Epithelial cell of esophagus (primary cell): Measurements from ENCODE around the gene MPPED1.

Experiments used
- DNase-seq: peaks from one replicate; pipeline ENCODE4 v3.0.0; 2010; ENCODE audit warnings: low read depth
- H3K4me3 ChIP-seq: 2 replicates; pipeline ENCODE4 v1.5.1; 2011; ENCODE audit warnings: mild to moderate bottlenecking, low read length, control low read depth
- TF ChIP-seq, protein P1 (sequence below): IDR thresholded peaks from 2 replicates; pipeline ENCODE4 v1.5.1; 2011; ENCODE audit warnings: low read depth, mild to moderate bottlenecking, low read length, control low read depth, inconsistent platforms; ENCODE audit not compliant: insufficient read depth; ENCODE audit errors: missing control alignments

MPPED1 gene

DNA sequence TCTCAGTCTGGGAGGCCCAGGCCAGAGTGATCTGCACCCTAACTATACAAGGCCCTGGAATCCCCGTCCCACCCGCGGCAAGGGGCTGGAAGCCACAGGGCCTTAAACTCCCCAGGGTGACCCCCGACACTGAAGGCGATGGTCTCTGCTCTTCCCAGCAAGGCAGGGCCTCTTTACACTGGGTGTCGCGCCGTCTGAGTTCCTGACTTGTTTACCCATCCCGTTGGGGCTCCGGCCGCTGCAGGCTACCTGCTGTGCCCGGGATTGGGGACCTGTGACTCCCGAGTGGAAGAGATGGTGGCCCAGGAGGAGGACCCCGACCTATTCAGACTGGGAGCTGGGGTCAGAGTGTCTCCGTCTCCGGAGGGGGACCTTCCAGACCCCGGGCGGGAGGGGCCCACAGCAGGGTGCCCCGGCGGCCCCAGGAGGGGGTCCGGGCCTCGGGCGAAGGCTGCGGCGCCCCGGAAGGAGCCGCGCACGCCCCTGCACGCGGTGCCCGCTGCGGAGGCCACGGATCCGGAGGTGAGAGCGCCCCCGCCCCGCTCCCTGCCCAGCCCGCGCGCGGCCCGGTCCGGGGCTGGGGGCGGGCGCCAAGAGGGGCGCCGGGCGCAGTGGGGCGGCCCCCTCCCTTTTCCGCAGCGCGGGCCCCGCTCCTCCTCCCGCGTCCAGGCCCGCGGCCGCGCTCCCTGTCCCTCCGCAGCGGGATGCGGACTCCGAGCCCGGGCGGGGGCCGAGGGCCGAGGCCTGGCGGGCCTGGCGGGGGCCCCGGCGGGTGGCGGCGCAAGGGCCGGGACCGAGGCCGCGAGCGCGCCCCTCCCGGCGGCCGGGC, 560 bp upstream of the MPPED1 start:
- TF ChIP-seq, protein P1, sequence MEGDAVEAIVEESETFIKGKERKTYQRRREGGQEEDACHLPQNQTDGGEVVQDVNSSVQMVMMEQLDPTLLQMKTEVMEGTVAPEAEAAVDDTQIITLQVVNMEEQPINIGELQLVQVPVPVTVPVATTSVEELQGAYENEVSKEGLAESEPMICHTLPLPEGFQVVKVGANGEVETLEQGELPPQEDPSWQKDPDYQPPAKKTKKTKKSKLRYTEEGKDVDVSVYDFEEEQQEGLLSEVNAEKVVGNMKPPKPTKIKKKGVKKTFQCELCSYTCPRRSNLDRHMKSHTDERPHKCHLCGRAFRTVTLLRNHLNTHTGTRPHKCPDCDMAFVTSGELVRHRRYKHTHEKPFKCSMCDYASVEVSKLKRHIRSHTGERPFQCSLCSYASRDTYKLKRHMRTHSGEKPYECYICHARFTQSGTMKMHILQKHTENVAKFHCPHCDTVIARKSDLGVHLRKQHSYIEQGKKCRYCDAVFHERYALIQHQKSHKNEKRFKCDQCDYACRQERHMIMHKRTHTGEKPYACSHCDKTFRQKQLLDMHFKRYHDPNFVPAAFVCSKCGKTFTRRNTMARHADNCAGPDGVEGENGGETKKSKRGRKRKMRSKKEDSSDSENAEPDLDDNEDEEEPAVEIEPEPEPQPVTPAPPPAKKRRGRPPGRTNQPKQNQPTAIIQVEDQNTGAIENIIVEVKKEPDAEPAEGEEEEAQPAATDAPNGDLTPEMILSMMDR = no peak
- no peak for DNase-seq
- no peak overlapping the region for H3K4me3 ChIP-seq

GRCh38 chr22:43412808-43413795, 1.3 kb downstream of the MPPED1 start:
- TF ChIP-seq, protein P1 = no peak
- no peak overlapping the region for H3K4me3 ChIP-seq
- DNase-seq = no peak

DNA sequence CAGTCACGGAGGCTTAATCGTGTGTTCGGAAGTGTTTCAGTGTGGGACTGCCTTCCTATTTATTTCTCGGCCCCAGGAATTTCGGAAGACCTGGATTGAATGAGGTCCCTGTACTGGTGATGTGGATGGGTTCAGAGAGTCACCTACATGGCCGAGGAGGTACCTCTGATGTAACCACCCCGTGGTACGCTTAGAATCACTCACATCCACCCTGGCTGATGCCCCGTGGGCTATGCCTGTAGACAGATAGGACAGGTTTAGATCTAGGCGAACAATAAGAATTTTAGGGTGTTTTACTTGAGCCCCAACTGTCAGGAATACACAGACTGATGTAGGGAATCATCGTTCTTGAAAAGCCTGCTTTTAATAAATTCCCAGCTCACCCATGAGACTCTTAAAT, 2.0 kb downstream of the MPPED1 start:
- TF ChIP-seq, protein P1 = no peak
- H3K4me3 ChIP-seq = no peak overlapping the region
- no peak for DNase-seq

DNA sequence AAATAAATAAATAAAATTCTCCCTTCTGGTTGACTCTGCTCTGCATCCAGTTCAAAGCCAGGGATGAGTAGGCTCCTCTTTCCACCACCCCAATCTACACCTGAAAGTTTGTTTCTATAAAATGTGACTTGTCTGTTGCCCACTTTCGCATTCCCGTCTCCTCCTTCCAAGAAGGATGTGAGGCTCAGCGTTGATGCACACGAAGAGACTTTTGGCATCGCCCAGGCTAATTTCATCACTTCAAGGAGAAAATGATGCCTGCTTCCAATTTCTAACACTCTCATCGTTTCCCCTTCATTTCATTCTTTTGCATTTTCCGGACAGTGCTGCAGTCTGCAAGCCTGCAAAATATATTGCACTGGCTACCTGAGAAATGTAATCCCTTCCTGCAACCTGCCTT, 3.9 kb downstream of the MPPED1 start:
- DNase-seq = no peak
- no peak overlapping the region for H3K4me3 ChIP-seq
- TF ChIP-seq, protein P1 = no peak

- TF ChIP-seq, protein P1 = no peak
- no peak for DNase-seq
- H3K4me3 ChIP-seq = no peak overlapping the region
Measured at GRCh38 chr22:43417555-43417954, 5.7 kb downstream of the MPPED1 start.

DNA sequence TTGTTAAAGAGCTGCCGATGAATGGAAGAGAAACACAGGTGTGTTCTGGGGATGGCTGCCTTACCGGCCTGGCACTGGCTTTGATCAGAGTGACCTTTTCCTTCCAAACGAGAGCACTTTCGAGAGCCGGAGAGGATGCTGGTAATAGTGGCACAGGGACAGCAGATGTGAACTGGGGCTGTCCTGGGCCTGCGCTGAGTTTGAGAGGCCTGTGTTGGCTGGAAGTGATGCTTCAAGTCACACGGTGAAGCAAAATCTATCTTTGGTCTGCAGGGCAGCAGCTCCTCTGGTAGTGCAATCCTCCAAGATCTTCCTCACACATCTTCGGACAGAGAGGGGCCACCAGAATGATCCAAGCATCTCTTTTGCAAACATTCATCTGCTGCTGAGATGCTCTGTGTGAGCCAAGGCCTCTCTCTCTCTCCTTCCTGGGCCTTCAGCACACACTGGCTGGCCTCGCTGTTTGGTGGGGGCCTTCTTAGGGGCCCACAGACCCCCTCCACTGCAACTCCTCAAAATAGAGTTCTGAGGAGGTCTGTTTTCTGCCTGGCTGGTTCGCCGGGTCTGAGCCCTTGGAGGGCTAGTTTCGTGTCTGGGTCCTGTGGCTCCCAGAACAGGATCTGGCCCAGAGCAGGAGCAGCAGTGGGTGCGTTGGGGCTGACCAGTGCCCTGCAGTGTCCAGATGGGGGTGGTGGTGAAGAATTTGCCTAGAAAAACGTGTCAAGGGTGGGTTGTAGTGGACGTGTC, 6.4 kb downstream of the MPPED1 start:
- no peak for DNase-seq
- TF ChIP-seq, protein P1 = no peak
- H3K4me3 ChIP-seq = no peak overlapping the region
